Stimulated activated naive CD4-positive, alpha-beta T cell (primary cell): Measurements from ENCODE around the gene CCDC149.

ENCODE experiments used
- DNase-seq, 6 experiments: peaks; one replicate each; lab custom pipeline; 2025; lab: John Stamatoyannopoulos, UW

Gene CCDC149

GRCh38 chr4:24912252-24913118 is at the start of gene CCDC149:
Gene CCDC149 (minus strand): TSS chr4:24913042. CDS start chr4:24912864, 178 bp downstream.
- DNase-seq, result no peak

GRCh38 chr4:24957886-24958285 is 45.0 kb upstream of the CCDC149 start:
- DNase-seq, result no peak

GRCh38 chr4:24956763-24957162 is 43.9 kb upstream of the CCDC149 start:
- DNase-seq, result no peak

GRCh38 chr4:24956091-24956490 is 43.2 kb upstream of the CCDC149 start:
- no peak for DNase-seq

GRCh38 chr4:24952667-24953066 is 39.8 kb upstream of the CCDC149 start:
- no peak for DNase-seq

- no peak for DNase-seq
Measured at GRCh38 chr4:24949970-24950369, 37.1 kb upstream of the CCDC149 start.

GRCh38 chr4:24937917-24938281 is 25.1 kb upstream of the CCDC149 start:
- no peak for DNase-seq

GRCh38 chr4:24937176-24937916 is 24.5 kb upstream of the CCDC149 start:
- DNase-seq, result no peak

GRCh38 chr4:24935856-24936255 is 23.0 kb upstream of the CCDC149 start:
- no peak for DNase-seq

GRCh38 chr4:24934311-24934710 is 21.5 kb upstream of the CCDC149 start:
- DNase-seq, result no peak

GRCh38 chr4:24933684-24934275 is 20.9 kb upstream of the CCDC149 start:
- no peak for DNase-seq

GRCh38 chr4:24932515-24933225 is 19.8 kb upstream of the CCDC149 start:
- DNase-seq, result no peak

- DNase-seq, result no peak
Measured at GRCh38 chr4:24930151-24930550, 17.3 kb upstream of the CCDC149 start.

- DNase-seq, result no peak
Measured at GRCh38 chr4:24928708-24929107, 15.9 kb upstream of the CCDC149 start.

- no peak for DNase-seq
Measured at GRCh38 chr4:24927049-24927448, 14.2 kb upstream of the CCDC149 start.

- no peak for DNase-seq
Measured at GRCh38 chr4:24924309-24924781, 11.5 kb upstream of the CCDC149 start.

- no peak for DNase-seq
Measured at GRCh38 chr4:24923550-24923949, 10.7 kb upstream of the CCDC149 start.

- no peak for DNase-seq
Measured at GRCh38 chr4:24923002-24923401, 10.2 kb upstream of the CCDC149 start.

- no peak for DNase-seq
Measured at GRCh38 chr4:24922416-24922815, 9.6 kb upstream of the CCDC149 start.

GRCh38 chr4:24921491-24921890 is 8.6 kb upstream of the CCDC149 start:
- DNase-seq, result no peak

GRCh38 chr4:24920008-24920407 is 7.2 kb upstream of the CCDC149 start:
- DNase-seq, result no peak
